ENCODE results near the gene DGKQ. TPM values are rescaled to one million over a fixed set of nuclear protein-coding genes. Genes with fewer than 3 reads are reported as not detected.

Gene DGKQ
- total and polyA plus RNA-seq, 2 of the 8 experiments (the other 6 are each of a cell fraction or from before 2014, with no cell fraction given): 7.3 to 9.7 TPM

DNA sequence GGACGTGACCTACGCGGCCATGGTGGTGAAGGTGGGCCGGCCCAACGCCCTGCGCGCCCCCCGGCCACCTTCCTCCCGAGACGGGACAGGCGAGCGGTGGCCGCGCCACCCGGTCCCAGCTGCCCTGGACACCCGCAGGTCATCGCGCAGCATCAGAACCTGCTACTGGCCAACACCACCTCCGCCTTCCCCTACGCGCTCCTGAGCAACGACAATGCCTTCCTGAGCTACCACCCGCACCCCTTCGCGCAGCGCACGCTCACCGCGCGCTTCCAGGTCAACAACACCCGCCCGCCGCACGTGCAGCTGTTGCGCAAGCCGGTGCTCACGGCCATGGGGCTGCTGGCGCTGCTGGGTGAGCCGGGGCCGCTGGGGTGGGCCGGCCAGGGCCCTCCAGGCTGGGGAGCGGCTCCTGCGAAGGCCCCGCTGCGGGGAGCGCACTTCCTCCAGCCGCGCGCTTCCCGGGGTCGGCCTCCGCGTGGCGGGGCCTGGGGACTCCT is 28.8 kb upstream of the DGKQ start (continued):
- TF ChIP-seq, protein P1, sequence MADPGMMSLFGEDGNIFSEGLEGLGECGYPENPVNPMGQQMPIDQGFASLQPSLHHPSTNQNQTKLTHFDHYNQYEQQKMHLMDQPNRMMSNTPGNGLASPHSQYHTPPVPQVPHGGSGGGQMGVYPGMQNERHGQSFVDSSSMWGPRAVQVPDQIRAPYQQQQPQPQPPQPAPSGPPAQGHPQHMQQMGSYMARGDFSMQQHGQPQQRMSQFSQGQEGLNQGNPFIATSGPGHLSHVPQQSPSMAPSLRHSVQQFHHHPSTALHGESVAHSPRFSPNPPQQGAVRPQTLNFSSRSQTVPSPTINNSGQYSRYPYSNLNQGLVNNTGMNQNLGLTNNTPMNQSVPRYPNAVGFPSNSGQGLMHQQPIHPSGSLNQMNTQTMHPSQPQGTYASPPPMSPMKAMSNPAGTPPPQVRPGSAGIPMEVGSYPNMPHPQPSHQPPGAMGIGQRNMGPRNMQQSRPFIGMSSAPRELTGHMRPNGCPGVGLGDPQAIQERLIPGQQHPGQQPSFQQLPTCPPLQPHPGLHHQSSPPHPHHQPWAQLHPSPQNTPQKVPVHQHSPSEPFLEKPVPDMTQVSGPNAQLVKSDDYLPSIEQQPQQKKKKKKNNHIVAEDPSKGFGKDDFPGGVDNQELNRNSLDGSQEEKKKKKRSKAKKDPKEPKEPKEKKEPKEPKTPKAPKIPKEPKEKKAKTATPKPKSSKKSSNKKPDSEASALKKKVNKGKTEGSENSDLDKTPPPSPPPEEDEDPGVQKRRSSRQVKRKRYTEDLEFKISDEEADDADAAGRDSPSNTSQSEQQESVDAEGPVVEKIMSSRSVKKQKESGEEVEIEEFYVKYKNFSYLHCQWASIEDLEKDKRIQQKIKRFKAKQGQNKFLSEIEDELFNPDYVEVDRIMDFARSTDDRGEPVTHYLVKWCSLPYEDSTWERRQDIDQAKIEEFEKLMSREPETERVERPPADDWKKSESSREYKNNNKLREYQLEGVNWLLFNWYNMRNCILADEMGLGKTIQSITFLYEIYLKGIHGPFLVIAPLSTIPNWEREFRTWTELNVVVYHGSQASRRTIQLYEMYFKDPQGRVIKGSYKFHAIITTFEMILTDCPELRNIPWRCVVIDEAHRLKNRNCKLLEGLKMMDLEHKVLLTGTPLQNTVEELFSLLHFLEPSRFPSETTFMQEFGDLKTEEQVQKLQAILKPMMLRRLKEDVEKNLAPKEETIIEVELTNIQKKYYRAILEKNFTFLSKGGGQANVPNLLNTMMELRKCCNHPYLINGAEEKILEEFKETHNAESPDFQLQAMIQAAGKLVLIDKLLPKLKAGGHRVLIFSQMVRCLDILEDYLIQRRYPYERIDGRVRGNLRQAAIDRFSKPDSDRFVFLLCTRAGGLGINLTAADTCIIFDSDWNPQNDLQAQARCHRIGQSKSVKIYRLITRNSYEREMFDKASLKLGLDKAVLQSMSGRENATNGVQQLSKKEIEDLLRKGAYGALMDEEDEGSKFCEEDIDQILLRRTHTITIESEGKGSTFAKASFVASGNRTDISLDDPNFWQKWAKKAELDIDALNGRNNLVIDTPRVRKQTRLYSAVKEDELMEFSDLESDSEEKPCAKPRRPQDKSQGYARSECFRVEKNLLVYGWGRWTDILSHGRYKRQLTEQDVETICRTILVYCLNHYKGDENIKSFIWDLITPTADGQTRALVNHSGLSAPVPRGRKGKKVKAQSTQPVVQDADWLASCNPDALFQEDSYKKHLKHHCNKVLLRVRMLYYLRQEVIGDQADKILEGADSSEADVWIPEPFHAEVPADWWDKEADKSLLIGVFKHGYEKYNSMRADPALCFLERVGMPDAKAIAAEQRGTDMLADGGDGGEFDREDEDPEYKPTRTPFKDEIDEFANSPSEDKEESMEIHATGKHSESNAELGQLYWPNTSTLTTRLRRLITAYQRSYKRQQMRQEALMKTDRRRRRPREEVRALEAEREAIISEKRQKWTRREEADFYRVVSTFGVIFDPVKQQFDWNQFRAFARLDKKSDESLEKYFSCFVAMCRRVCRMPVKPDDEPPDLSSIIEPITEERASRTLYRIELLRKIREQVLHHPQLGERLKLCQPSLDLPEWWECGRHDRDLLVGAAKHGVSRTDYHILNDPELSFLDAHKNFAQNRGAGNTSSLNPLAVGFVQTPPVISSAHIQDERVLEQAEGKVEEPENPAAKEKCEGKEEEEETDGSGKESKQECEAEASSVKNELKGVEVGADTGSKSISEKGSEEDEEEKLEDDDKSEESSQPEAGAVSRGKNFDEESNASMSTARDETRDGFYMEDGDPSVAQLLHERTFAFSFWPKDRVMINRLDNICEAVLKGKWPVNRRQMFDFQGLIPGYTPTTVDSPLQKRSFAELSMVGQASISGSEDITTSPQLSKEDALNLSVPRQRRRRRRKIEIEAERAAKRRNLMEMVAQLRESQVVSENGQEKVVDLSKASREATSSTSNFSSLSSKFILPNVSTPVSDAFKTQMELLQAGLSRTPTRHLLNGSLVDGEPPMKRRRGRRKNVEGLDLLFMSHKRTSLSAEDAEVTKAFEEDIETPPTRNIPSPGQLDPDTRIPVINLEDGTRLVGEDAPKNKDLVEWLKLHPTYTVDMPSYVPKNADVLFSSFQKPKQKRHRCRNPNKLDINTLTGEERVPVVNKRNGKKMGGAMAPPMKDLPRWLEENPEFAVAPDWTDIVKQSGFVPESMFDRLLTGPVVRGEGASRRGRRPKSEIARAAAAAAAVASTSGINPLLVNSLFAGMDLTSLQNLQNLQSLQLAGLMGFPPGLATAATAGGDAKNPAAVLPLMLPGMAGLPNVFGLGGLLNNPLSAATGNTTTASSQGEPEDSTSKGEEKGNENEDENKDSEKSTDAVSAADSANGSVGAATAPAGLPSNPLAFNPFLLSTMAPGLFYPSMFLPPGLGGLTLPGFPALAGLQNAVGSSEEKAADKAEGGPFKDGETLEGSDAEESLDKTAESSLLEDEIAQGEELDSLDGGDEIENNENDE (IDR thresholded peaks at IDR 0.05; ENCODE audit: insufficient replicate concordance, low read length): no peak
- TF ChIP-seq, protein P2, sequence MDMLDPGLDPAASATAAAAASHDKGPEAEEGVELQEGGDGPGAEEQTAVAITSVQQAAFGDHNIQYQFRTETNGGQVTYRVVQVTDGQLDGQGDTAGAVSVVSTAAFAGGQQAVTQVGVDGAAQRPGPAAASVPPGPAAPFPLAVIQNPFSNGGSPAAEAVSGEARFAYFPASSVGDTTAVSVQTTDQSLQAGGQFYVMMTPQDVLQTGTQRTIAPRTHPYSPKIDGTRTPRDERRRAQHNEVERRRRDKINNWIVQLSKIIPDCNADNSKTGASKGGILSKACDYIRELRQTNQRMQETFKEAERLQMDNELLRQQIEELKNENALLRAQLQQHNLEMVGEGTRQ (IDR thresholded peaks at IDR 0.05; ENCODE audit: low read length): no peak
- TF ChIP-seq CEBPB (IDR thresholded peaks at IDR 0.05; ENCODE audit: low read depth, low read length) (peak; percentile 99), NRF1 (IDR thresholded peaks at IDR 0.05; ENCODE audit: low read depth, low read length) (no peak), KDM4A (IDR thresholded peaks at IDR 0.05; ENCODE audit: low read depth, low read length, severe bottlenecking) (peak; percentile 68), EGR1 (IDR thresholded peaks at IDR 0.05; ENCODE audit: borderline replicate concordance, low read depth, low read length) (no peak), HDAC6 (IDR thresholded peaks at IDR 0.05; ENCODE audit: low read depth, low read length) (no peak), BRCA1 (IDR thresholded peaks at IDR 0.05; ENCODE audit: low read depth, low read length) (no peak), SP2 (IDR thresholded peaks at IDR 0.05; ENCODE audit: low read length) (no peak), CREB1 (IDR thresholded peaks at IDR 0.05) (no peak; the same call in 1 of the 2 replicates), SUZ12 (IDR thresholded peaks at IDR 0.05; ENCODE audit: low read length) (peak; percentile 91)

Measured in H1 (cell line).